Endothelial cell of umbilical vein (primary cell): ENCODE measurements around the gene ALG6. TPM values are rescaled to one million over a fixed set of nuclear protein-coding genes. Genes with fewer than 3 reads are reported as not detected.

ENCODE experiments used
- BruUV-seq: library from RNA; stranded (reverse); fragments of 400-500 nt; replicated peaks from 2 replicates; lab custom pipeline; 2021; lab: Mats Ljungman, UMichigan
- CTCF ChIA-PET: fragments of 300-600, 350-600 bp; sonication (Branson Sonifier 250); formaldehyde crosslinking; loops from one replicate; lab custom pipeline; 2021; ENCODE audit warnings: antibody characterized with exemption, inconsistent platforms; lab: Charles Lee
- POLR2A ChIA-PET: fragments of 300-600, 350-600 bp; sonication (Branson Sonifier 250); formaldehyde crosslinking; loops from one replicate; lab custom pipeline; 2021; ENCODE audit warnings: antibody characterized with exemption, inconsistent platforms; lab: Charles Lee
- DNase-seq: peaks from one replicate; pipeline ENCODE4 v3.0.0-alpha.2; 2011; ENCODE audit warnings: low read depth, low spot score
- FAIRE-seq: peaks from 2 replicates; lab custom pipeline; 2011; peaks lifted over from hg19 to GRCh38; lab: Jason Lieb, UNC
- H2AFZ ChIP-seq: 2 replicates; pipeline ENCODE4 v1.6.0; 2012; ENCODE audit warnings: low read depth, low read length, control low read depth, inconsistent platforms
- H3K27ac ChIP-seq: 2 replicates; pipeline ENCODE4 v1.5.1; 2011; ENCODE audit warnings: low read depth, mild to moderate bottlenecking, control low read depth, low read length, moderate library complexity; ENCODE audit not compliant: insufficient read depth
- H3K27me3 ChIP-seq, 2 experiments: 2 replicates each; pipeline versions ENCODE4 v1.6.0 to v1.6.1; 2011; ENCODE audit warnings: low read length in 2 of 2, mixed read lengths in 1 of 2; ENCODE audit not compliant: control insufficient read depth in 2 of 2, insufficient read depth in 2 of 2
- H3K36me3 ChIP-seq, 2 experiments: 2 replicates in 1 of 2; 3 replicates in 1 of 2; pipeline ENCODE4 v1.5.1; 2011; ENCODE audit warnings: low read length in 2 of 2, mild to moderate bottlenecking in 1 of 2, moderate library complexity in 1 of 2; ENCODE audit not compliant: control insufficient read depth in 2 of 2, insufficient read depth in 2 of 2; ENCODE audit errors: extremely low read depth in 1 of 2
- H3K4me1 ChIP-seq: 3 replicates; pipeline ENCODE4 v1.5.1; 2011; ENCODE audit warnings: mild to moderate bottlenecking, low read length; ENCODE audit not compliant: control insufficient read depth, insufficient read depth; ENCODE audit errors: extremely low read depth
- H3K4me2 ChIP-seq: 2 replicates; pipeline ENCODE4 v1.6.1; 2011; ENCODE audit warnings: low read length, control low read depth, mixed read lengths; ENCODE audit not compliant: insufficient read depth
- H3K4me3 ChIP-seq, 3 experiments: fragments of 200-600 bp in 1 of 3; sonication (generic), shearing (Covaris generic) in 1 of 3; replicated peaks in 1 of 3; 2 replicates each; pipeline ENCODE4 v1.5.1; 2011 to 2016; ENCODE audit warnings: control low read depth in 3 of 3, low read length in 3 of 3, mild to moderate bottlenecking in 2 of 3, inconsistent platforms in 1 of 3, low read depth in 1 of 3, moderate library complexity in 1 of 3; ENCODE audit not compliant: insufficient read depth in 1 of 3
- H3K79me2 ChIP-seq: 2 replicates; pipeline ENCODE4 v1.6.0; 2012; ENCODE audit warnings: low read length, inconsistent platforms; ENCODE audit not compliant: control insufficient read depth, insufficient read depth
- H3K9ac ChIP-seq: replicated peaks from 2 replicates; pipeline ENCODE3; 2011; ENCODE audit warnings: low read length, control low read depth; ENCODE audit not compliant: insufficient read depth; ENCODE audit errors: extremely low read depth
- H3K9me1 ChIP-seq: replicated peaks from 3 replicates; pipeline ENCODE4 v1.6.0; 2011; ENCODE audit warnings: mild to moderate bottlenecking, low read length; ENCODE audit not compliant: control insufficient read depth, insufficient read depth; ENCODE audit errors: extremely low read depth
- H3K9me3 ChIP-seq: replicated peaks from 2 replicates; pipeline ENCODE4 v1.5.1; 2012; ENCODE audit warnings: low read length, inconsistent platforms; ENCODE audit not compliant: control insufficient read depth, insufficient read depth
- H4K20me1 ChIP-seq: replicated peaks from 2 replicates; pipeline ENCODE3; 2011; ENCODE audit warnings: mild to moderate bottlenecking, low read length; ENCODE audit not compliant: control insufficient read depth, insufficient read depth; ENCODE audit errors: extremely low read depth
- FOS ChIP-seq: IDR thresholded peaks from 2 replicates; pipeline ENCODE4 v1.6.1; 2011; ENCODE audit warnings: mild to moderate bottlenecking, low read length, moderate library complexity, borderline replicate concordance; ENCODE audit not compliant: insufficient read depth
- JUN ChIP-seq: IDR thresholded peaks from 2 replicates; pipeline ENCODE4 v1.6.1; 2011; ENCODE audit warnings: borderline replicate concordance, low read depth; ENCODE audit not compliant: insufficient read length, insufficient read depth
- MAX ChIP-seq: IDR thresholded peaks from 2 replicates; pipeline ENCODE4 v1.6.1; 2011; ENCODE audit not compliant: insufficient read depth, insufficient read length
- dilution Hi-C: fragments of 300-500 bp; cut with MboI; formaldehyde crosslinking; loops from one replicate; pipeline ENCODE4 v1.15.0; 2019; ENCODE audit warnings: low sequenced_read_pairs; ENCODE audit not compliant: extremely low pct_ligation_motif_present
- intact Hi-C: fragments of 100-400 bp; cut with micrococcal nuclease; formaldehyde crosslinking; loops from one replicate; pipeline ENCODE4 v1.10.0; 2022
- polyA plus RNA-seq, 4 experiments: library from polyadenylated mRNA; depleted of rRNA in 3 of 4; stranded (reverse) in 3 of 4; unstranded in 1 of 4; fragments of >200 nt; gene quantifications; 2 replicates each; pipeline versions ENCODE4 v1.2.1 to v1.2.3, GENCODE V29; 2011 to 2012; ENCODE audit warnings: missing spikeins in 1 of 4
- total RNA-seq: library from RNA; stranded (reverse); gene quantifications from 2 replicates; pipeline ENCODE4 v1.2.3, GENCODE V29; 2021

ALG6 gene
- total and polyA plus RNA-seq, 2 donors (not counting 3 experiments of a cell fraction or from before 2014, with no cell fraction given) = 14.4 to 17.3 TPM

GRCh38 chr1:63463248-63463647 lies 95.8 kb downstream of the ALG6 start:
- no peaks in the 10 kb centered on the region for H3K79me2 ChIP-seq
- H3K4me2 ChIP-seq = peak overlapping the region; percentile 65
- FAIRE-seq (peak; percentile 94), DNase-seq (peak; percentile 87)
- CTCF ChIA-PET = no interaction called here
- H3K9me3 ChIP-seq = peaks cover 2% of the 10 kb centered on the region
- no peaks in the 10 kb centered on the region for H4K20me1 ChIP-seq
- H3K4me3 ChIP-seq = peak overlapping the region in 1 of 3 experiments; percentile 9
- peaks cover 13% of the 10 kb centered on the region for H3K4me1 ChIP-seq
- H2AFZ ChIP-seq = no peak overlapping the region
- peak overlapping the region; percentile 74 for H3K9ac ChIP-seq
- dilution Hi-C loops = no loop called here
- intact Hi-C loops = loop anchor here (2.0 kb wide), 1 partner anchor 16 kb away; no protein-coding TSS in a partner anchor
- peak overlapping the region; percentile 83 for H3K27ac ChIP-seq
- no peaks in the 10 kb centered on the region for H3K36me3 ChIP-seq
- TF ChIP-seq FOS = peak; percentile 74
- TF ChIP-seq JUN = peak; percentile 97
- no peak for TF ChIP-seq MAX
- POLR2A ChIA-PET = no interaction called here
- BruUV-seq = no TSS peak
- no peaks in the 10 kb centered on the region for H3K27me3 ChIP-seq
- H3K9me1 ChIP-seq = no peaks in the 10 kb centered on the region

- ChIA-PET POLR2A (no interaction called here), CTCF (interaction anchor here (0.9 to 1.3 kb wide), 2 partner anchors 71 to 780 kb away, joined by 4 to 7 read pairs; no protein-coding TSS in a partner anchor)
- TF ChIP-seq MAX = no peak
- intact Hi-C loops (no loop called here), dilution Hi-C loops (no loop called here)
- Histone ChIP-seq H2AFZ (no peak overlapping the region), H4K20me1 (no peaks in the 10 kb centered on the region), H3K4me2 (no peak overlapping the region), H3K79me2 (no peaks in the 10 kb centered on the region), H3K9me1 (no peaks in the 10 kb centered on the region), H3K4me3 (no peak overlapping the region), H3K9ac (no peak overlapping the region), H3K36me3 (no peaks in the 10 kb centered on the region), H3K27ac (no peak overlapping the region), H3K27me3 (no peaks in the 10 kb centered on the region), H3K9me3 (peaks cover 2% of the 10 kb centered on the region), H3K4me1 (peaks cover 13% of the 10 kb centered on the region)
- no peak for DNase-seq
- FAIRE-seq = no peak
- BruUV-seq = no TSS peak
Measured at GRCh38 chr1:63466181-63466580, 98.8 kb downstream of the ALG6 start.
